HepG2 (cell line): ENCODE measurements around the gene NPHS1. TPM values are rescaled to one million over a fixed set of nuclear protein-coding genes. Genes with fewer than 3 reads are reported as not detected.

ENCODE experiments used
- FOXC1 ChIP-seq: sonication (generic); formaldehyde crosslinking; IDR thresholded peaks from 2 replicates; pipeline ENCODE4 v1.8.0; 2022; ENCODE audit warnings: mild to moderate bottlenecking, missing genetic modification reagents, borderline replicate concordance
- HHEX ChIP-seq: IDR thresholded peaks from 2 replicates; pipeline ENCODE4 v1.6.1; 2016; ENCODE audit warnings: control low read depth
- HNRNPL ChIP-seq: fragments of 200-400 bp; formaldehyde crosslinking; IDR thresholded peaks from 2 replicates; pipeline ENCODE4 v1.6.1; 2017; ENCODE audit warnings: mild to moderate bottlenecking, low read depth, low read length
- JARID2 ChIP-seq: sonication (generic); formaldehyde crosslinking; IDR thresholded peaks from 2 replicates; pipeline ENCODE4 v1.8.1; 2023; ENCODE audit warnings: missing genetic modification reagents, inconsistent platforms; ENCODE audit not compliant: insufficient replicate concordance
- JUN ChIP-seq: sonication (generic); formaldehyde crosslinking; IDR thresholded peaks from 2 replicates; pipeline ENCODE4 v1.4.0; 2020; ENCODE audit warnings: mild to moderate bottlenecking, missing genetic modification reagents
- MTA1 ChIP-seq: sonication (generic); formaldehyde crosslinking; IDR thresholded peaks from 2 replicates; pipeline ENCODE4 v1.4.0; 2020; ENCODE audit warnings: missing genetic modification reagents, mild to moderate bottlenecking, borderline replicate concordance
- NFE2 ChIP-seq: sonication (generic); formaldehyde crosslinking; IDR thresholded peaks from 2 replicates; pipeline ENCODE4 v1.4.0; 2020; ENCODE audit warnings: missing genetic modification reagents
- NKX3-1 ChIP-seq: sonication (generic); formaldehyde crosslinking; IDR thresholded peaks from 2 replicates; pipeline ENCODE4 v1.5.0; 2020; ENCODE audit warnings: missing genetic modification reagents
- NR2F2 ChIP-seq: IDR thresholded peaks from 2 replicates; pipeline ENCODE4 v1.6.1; 2012; ENCODE audit warnings: low read depth, inconsistent platforms, borderline replicate concordance
- PCBP2 ChIP-seq: fragments of 200-400 bp; formaldehyde crosslinking; optimal IDR thresholded peaks from 2 replicates; pipeline ENCODE3; 2018; ENCODE audit warnings: low read length, low read depth; ENCODE audit not compliant: poor library complexity, severe bottlenecking
- RXRA ChIP-seq: sonication (generic); formaldehyde crosslinking; IDR thresholded peaks from 2 replicates; pipeline ENCODE4 v1.5.1; 2020; ENCODE audit warnings: missing genetic modification reagents
- SMARCC2 ChIP-seq: fragments of 450-650 bp; IDR thresholded peaks from 2 replicates; pipeline ENCODE4 v1.6.1; 2017; ENCODE audit warnings: antibody characterized with exemption, mild to moderate bottlenecking
- SUZ12 ChIP-seq: fragments of 150-350 bp; IDR thresholded peaks from 2 replicates; pipeline ENCODE4 v1.6.1; 2014; ENCODE audit warnings: low read depth, low read length
- THAP9 ChIP-seq: sonication (generic); formaldehyde crosslinking; IDR thresholded peaks from 2 replicates; pipeline ENCODE4; 2020; ENCODE audit warnings: missing genetic modification reagents, mild to moderate bottlenecking, borderline replicate concordance
- ZBTB34 ChIP-seq: sonication (generic); formaldehyde crosslinking; IDR thresholded peaks from 2 replicates; pipeline ENCODE4 v1.8.0; 2022; ENCODE audit warnings: mild to moderate bottlenecking, missing genetic modification reagents
- ZKSCAN1 ChIP-seq: fragments of 150-350 bp; IDR thresholded peaks from 2 replicates; pipeline ENCODE4 v1.6.1; 2014; ENCODE audit warnings: low read length
- ZNF10 ChIP-seq: sonication (generic); formaldehyde crosslinking; IDR thresholded peaks from 2 replicates; pipeline ENCODE4 v1.4.0; 2020; ENCODE audit warnings: mild to moderate bottlenecking, low read depth, missing genetic modification reagents, borderline replicate concordance
- ZNF503 ChIP-seq: sonication (generic); formaldehyde crosslinking; IDR thresholded peaks from 2 replicates; pipeline ENCODE4 v1.4.0; 2020; ENCODE audit warnings: missing genetic modification reagents
- ZNF547 ChIP-seq: sonication (generic); formaldehyde crosslinking; IDR thresholded peaks from 2 replicates; pipeline ENCODE4 v1.5.1; 2020; ENCODE audit warnings: mild to moderate bottlenecking, missing genetic modification reagents
- ZNF639 ChIP-seq: conservative IDR thresholded peaks from 2 replicates; pipeline ENCODE4 v1.6.1; 2018; ENCODE audit warnings: missing genetic modification reagents
- polyA plus RNA-seq, 8 experiments: library from polyadenylated mRNA; depleted of rRNA in 3 of 8; stranded (reverse) in 7 of 8; unstranded in 1 of 8; fragments of >200 nt; fragmentation: Illumina TruSeq in 4 of 8; extraction: Trizol in 4 of 8; gene quantifications; 2 replicates each; pipeline versions ENCODE4 v1.2.1 to v1.2.3, GENCODE V29; 2011 to 2016; ENCODE audit warnings: low read depth in 4 of 8, missing spikeins in 1 of 8, mixed read lengths in 1 of 8; ENCODE audit not compliant: insufficient read depth in 1 of 8
- total RNA-seq, 5 experiments: library from RNA; depleted of rRNA; stranded (reverse); fragments of >200 nt; fragmentation: Illumina TruSeq; extraction: Trizol; gene quantifications; 2 replicates each; pipeline ENCODE4 v1.2.3, GENCODE V29; 2016; ENCODE audit warnings: low read depth in 1 of 5
- TF ChIP-seq, protein P1 (sequence below): sonication (generic); formaldehyde crosslinking; IDR thresholded peaks from 2 replicates; pipeline ENCODE4 v1.4.0; 2020; ENCODE audit warnings: missing genetic modification reagents; ENCODE audit errors: not compliant biosample characterization

The NPHS1 gene
- total and polyA plus RNA-seq, 2 of the 13 experiments (the other 11 are each of a cell fraction or from before 2014, with no cell fraction given) = not detected

GRCh38 chr19:35783469-35784434 lies 68.6 kb downstream of the NPHS1 start (continued):
- TF ChIP-seq ZKSCAN1 = no peak
- TF ChIP-seq PCBP2 = no peak
- TF ChIP-seq JUN (CRISPR knock-in tag) = 0 out of 2 replicates have a peak, but pooled peaks have one; percentile 27
- TF ChIP-seq ZNF10 (CRISPR knock-in tag) = no peak
- no peak for TF ChIP-seq ZNF547 (CRISPR knock-in tag)
- no peak for TF ChIP-seq SUZ12
- no peak for TF ChIP-seq HHEX
- TF ChIP-seq NR2F2 = peak; percentile 47; the same call in 1 of the 2 replicates
- TF ChIP-seq, protein P1, sequence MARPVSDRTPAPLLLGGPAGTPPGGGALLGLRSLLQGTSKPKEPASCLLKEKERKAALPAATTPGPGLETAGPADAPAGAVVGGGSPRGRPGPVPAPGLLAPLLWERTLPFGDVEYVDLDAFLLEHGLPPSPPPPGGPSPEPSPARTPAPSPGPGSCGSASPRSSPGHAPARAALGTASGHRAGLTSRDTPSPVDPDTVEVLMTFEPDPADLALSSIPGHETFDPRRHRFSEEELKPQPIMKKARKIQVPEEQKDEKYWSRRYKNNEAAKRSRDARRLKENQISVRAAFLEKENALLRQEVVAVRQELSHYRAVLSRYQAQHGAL (CRISPR knock-in tag) = no peak
- TF ChIP-seq HNRNPL = no peak
- no peak for TF ChIP-seq ZNF639 (CRISPR knock-in tag)
- TF ChIP-seq NKX3-1 (CRISPR knock-in tag) = no peak
- TF ChIP-seq RXRA (CRISPR knock-in tag) = peak; percentile 47; the same call in 1 of the 2 replicates
- no peak for TF ChIP-seq SMARCC2
- TF ChIP-seq FOXC1 = no peak
- 0 out of 2 replicates have a peak, but pooled peaks have one; percentile 35 for TF ChIP-seq MTA1 (CRISPR knock-in tag)
- no peak for TF ChIP-seq ZNF503 (CRISPR knock-in tag)
- no peak for TF ChIP-seq THAP9 (CRISPR knock-in tag)
- no peak for TF ChIP-seq JARID2 (CRISPR knock-in tag)
- no peak for TF ChIP-seq ZBTB34
- no peak for TF ChIP-seq NFE2 (CRISPR knock-in tag)
